Hindlimb muscle (tissue), 1 donor: Measurements from ENCODE around the gene C2orf81. TPM values are rescaled to one million over a fixed set of nuclear protein-coding genes. Genes with fewer than 3 reads are reported as not detected.
A peak's percentile ranks its signal among the peaks of the same experiment; 100 is the strongest.

Source experiments
- DNase-seq: peaks from one replicate; pipeline ENCODE4 v3.0.0-alpha.2; 2013
- polyA plus RNA-seq: library from polyadenylated mRNA; unstranded; fragments of 120-200 nt; gene quantifications from one replicate; pipeline ENCODE4 v1.2.1, GENCODE V29; 2013; ENCODE audit not compliant: insufficient read length

The C2orf81 gene
- polyA plus RNA-seq, 1 donor, result 2.7 TPM

- DNase-seq, result no peak
Observed at GRCh38 chr2:74390606-74391005, 30.8 kb downstream of the C2orf81 start.

DNA sequence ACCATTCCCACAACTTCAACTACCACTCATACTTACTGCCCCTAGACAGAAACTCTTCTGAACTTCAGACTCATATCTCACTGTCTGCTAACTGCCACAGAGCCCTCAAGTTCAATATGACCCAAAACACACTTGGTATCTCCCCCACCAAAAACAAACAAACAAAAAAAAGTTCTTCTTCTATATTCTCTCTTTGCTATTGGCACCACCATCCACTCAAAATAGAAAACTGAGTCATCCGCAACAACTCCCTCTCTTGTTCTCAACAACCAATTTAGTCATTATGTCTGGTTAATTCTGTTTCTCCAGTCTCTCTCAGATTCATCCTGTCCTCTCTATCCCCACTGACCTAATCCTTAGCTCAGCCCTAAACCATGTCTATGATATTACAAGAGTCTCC is 34.1 kb downstream of the C2orf81 start:
- DNase-seq, result no peak

DNA sequence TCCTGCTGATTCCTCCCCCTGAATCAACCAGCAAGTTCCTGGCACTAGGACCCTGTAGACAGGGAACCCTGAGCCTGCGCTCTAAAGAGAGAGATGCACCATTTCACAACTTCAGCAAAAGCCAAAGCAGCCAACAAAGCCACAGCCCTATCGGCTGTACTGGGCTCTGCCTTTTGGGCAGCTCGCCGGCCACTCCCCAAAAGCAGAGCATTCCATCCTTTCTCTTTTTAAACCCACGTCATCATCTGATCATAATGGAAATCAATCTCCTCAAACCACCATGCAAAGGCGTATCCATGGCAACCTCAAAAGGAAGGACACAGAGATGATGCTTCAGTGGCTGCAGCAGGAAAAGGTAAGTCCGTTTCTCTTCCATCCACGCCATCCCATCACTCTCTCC is 36.0 kb downstream of the C2orf81 start:
- DNase-seq, result no peak

DNA sequence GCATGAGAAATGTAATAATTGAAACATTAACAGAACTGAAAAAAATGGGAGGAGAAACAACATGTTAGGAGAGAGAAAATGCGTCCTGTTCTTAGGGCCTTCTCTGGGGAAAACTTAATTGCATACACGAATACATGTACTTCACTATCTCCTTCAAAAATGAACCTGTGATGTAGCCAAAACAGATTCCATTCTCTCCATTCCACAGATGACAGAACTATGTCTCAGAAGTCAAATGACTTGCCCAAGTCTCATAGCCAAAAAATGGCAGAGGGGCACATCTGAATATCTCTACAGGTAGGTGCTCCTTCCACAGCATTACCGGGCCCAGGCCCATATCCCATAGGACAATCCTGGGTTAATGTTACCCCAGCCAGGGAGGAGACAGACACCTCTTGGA is 37.4 kb downstream of the C2orf81 start:
- no peak for DNase-seq

GRCh38 chr2:74383254-74383653 is 38.2 kb downstream of the C2orf81 start:
- DNase-seq, result no peak

GRCh38 chr2:74381751-74382150 is 39.7 kb downstream of the C2orf81 start:
- DNase-seq, result no peak

- peak; percentile 70 for DNase-seq
Observed at GRCh38 chr2:74379851-74380789, 41.3 kb downstream of the C2orf81 start, which contains the start of gene DCTN1. Gene DCTN1 (minus strand): TSS chr2:74380311. CDS start chr2:74380037, 274 bp downstream.

DNA sequence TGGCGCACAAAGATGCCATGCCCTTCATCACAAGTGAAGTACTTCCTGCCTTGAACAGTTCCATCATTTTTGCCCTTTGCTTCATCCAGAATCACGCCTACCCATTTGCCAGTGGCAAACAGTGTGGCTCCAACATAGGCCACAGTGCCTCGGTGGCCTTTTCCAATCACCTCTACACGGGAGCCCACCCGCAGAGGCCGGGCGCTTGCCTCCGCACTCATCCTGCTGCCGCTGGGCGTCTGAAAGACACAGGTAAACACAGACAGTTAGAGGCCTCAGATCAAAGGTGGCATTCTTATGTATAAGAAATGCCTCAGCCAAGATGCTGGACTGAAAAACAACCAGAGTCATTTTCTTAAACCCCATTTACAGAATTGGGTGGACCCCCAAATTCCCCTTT is 43.4 kb downstream of the C2orf81 start:
- no peak for DNase-seq

DNA sequence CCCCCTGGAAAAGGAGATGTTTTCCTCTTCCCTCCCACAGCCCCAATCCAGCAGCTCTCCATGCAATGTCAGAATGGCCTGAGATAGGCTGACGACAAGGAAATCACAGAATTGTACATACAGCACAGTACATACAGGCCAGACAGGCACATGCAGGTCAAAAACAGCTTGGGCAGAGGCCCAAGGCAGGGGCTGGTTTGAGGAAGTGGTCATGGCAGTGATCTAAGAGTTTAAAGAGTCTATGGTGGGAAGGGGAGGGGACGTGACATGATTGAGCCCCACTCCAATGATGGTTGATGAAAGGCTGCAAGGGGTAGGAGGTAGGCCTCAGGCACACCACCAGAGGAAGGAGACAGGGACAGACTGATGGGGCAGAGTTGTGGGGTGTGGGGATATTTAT is 45.6 kb downstream of the C2orf81 start:
- DNase-seq, result no peak

DNA sequence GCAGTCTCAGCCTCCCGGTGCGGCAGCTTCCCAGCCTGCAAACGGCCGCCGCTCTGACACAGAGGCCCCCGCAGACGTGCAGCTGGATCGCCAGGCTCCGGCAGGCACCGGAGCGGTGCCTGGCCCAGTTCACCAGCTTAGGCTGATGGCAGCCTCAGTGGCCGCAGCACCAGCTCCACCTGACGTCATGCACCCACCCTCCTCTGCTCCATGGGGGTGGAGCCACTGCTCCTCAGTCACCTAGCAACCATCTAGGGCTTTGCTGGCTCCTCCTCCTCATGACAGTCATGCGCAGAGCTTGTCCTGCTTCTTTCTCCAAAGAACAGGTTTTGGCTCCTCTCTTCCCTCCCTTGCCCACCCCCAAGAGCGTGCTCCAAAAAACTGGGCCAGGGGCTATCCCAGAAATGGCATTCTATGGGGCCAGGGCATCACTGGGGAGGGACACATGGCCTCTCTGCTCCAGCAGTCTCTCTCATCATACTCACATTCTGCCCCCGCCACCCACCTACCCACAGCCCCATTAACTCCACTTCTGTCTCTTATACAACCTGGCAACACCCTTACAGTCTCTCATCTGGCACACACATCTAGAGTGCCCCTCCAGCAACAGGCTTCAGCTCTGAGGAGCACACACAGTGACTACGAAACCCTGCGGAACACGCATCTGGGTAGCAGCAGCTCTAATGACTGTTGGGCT is 46.8 kb downstream of the C2orf81 start:
- peak; percentile 70 for DNase-seq

GRCh38 chr2:74373985-74374384 is 47.4 kb downstream of the C2orf81 start:
- no peak for DNase-seq

GRCh38 chr2:74373221-74373676 is 48.2 kb downstream of the C2orf81 start:
- peak; percentile 19 for DNase-seq

DNA sequence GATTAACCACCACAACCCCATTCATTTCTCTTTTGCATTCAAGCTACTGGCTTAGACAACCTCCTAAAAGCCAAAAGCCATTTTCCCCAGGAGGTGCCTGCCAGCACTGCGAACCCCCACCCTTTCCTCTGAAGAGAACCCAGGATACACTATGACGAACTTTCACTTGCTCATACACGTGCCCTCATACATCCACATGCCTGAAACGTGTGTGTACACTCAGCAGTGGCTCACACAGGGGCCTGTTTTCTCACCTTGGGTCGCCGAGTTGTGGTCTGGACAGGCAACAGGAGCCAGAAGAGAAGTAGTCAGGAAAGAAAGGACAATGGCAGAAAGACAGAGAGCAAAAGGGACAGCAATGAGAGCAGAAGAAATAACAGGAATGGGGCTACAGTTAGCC is 48.7 kb downstream of the C2orf81 start:
- no peak for DNase-seq

GRCh38 chr2:74371421-74371820 is 50.0 kb downstream of the C2orf81 start:
- DNase-seq, result no peak

DNA sequence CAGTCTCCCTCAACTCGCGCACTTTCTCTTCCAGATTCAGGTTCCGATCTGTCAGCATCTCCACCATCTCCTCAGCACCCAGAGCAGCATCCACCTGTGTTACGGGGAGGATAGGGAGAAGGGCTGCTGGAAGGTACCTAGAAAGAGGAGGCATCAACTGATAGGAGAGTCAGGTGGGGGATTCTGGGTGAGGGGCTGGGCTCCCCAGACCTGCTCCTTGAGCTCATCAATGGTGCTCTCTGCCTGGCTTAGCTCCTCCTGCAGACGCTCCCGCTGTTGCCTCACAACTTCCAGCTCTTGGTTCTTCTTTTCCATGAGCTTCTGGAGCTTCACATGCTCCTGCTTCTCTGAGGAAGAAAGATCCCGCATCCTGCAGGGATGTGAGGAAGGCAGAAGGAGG is 51.4 kb downstream of the C2orf81 start:
- DNase-seq, result no peak

GRCh38 chr2:74368499-74368898 is 52.9 kb downstream of the C2orf81 start:
- no peak for DNase-seq

DNA sequence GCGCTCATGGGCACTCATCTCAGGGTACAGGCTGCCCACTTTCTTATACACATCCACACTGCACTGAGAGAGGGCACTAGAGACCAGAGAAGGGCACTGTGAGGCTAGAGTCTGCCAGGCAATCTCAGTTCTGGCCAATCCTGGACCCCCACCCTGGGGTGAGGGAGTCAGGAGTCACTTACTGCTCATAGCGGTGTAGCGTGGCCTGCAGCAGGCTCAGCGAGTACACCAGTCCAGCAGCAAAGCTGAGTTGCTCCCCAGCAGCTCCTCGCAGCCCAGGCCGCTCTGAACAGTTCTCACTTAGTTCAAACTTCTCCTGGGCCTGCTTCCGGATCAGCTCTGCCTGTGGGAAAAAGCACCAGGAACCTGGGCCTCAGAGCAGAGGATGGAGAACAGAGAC is 53.6 kb downstream of the C2orf81 start:
- DNase-seq, result no peak

DNA sequence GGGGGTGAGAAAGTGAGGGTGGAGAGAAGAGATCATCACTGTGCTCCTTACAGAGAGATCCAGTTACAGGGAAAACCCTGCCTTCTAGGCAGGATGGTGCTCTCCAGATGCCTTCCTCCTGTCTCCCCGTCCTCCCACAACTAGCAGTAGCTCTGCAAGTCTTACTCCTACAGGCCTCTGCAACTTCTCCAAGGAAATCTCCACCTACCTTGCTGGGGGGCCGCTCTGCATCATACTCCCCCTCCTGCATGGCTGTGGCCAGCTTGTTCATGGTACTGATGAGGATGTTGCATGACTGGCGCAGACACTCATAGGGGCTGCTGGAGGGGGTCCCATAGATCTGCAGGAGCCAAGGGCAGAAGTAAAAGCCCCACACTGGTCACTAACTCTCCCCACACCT is 55.4 kb downstream of the C2orf81 start:
- no peak for DNase-seq

DNA sequence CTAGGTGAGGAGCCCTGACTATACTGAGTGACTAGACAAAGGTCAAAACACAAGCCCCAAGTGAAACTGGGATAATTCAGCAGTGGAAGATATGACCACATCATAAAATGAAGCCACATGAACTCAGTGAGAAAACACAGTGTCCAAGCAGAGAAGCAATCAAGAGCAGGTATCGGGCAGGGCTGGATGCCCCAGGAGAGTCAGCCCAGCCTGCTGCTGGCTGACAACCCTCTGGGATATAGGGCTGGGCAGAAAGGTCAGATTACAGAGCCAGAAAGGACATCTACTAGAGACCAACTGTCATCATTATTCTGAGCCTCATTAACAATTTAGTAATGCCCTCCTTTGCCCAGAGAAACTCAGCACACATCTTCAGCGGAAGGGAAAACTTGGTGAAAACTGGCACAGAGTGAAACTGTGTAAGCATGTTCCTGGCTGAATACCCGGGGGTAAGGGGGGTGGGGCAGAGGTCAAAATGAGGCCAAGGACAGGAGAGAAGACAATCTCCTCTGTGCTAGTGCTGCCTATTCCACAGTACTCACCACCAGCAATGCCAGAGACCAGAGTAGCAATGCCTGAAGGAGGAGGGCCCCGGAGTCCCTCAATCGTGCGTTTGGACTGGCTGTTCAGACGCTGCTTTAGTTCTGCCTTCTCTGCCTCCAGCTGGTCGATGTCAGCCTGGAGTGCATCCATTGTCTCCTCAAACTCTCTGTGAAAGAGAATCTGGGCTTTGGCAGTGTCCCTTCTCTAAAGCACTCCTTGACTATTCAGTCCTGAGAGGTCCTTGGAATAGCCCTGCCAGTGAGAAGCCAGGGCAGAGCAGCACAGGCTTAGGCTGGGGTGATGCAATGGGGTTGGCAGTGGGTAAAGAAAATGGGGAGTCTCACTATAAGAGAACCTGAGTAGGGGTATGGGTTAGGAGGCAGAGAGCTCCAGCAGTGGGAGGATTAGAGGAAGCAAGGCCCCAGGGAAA is 56.6 kb downstream of the C2orf81 start:
- DNase-seq, result no peak
